ENCODE data around the gene ZMPSTE24.

ZMPSTE24 gene

GRCh38 chr1:40256401-40257084 is 1.5 kb upstream of the ZMPSTE24 start:
- FAIRE-seq (no peak), DNase-seq (ENCODE audit: extremely low spot score, insufficient read length, low read depth) (no peak)

DNA sequence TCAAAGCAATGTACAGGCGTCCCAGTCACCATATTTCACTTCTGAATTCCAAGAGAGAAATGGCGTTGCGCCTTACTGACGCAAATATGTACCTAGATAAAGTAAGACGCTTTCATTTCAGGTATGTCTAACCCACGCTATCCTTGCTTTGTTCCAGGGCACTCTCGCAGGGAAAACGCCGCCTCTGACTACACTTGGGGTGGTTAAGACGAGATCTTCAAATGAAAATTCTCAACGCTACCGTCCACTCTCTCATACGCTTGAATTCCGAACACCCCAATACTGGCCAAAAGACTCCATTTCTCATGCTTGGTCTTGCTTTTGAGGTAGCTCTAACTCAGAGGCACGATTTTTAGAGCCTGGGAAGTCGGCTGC is 736 bp upstream of the ZMPSTE24 start:
- DNase-seq (ENCODE audit: extremely low spot score, insufficient read length, low read depth) (no peak), FAIRE-seq (no peak)

- no peak for DNase-seq (ENCODE audit: extremely low spot score, insufficient read length, low read depth)
- no peak for FAIRE-seq
Observed at GRCh38 chr1:40258445-40258769, 371 bp downstream of the ZMPSTE24 start.

- no peak for DNase-seq (ENCODE audit: extremely low spot score, insufficient read length, low read depth)
- FAIRE-seq = no peak
Observed at GRCh38 chr1:40264354-40264781, 6.3 kb downstream of the ZMPSTE24 start.

GRCh38 chr1:40265298-40265697 is 7.3 kb downstream of the ZMPSTE24 start:
- no peak for FAIRE-seq
- DNase-seq (ENCODE audit: extremely low spot score, insufficient read length, low read depth) = no peak

DNA sequence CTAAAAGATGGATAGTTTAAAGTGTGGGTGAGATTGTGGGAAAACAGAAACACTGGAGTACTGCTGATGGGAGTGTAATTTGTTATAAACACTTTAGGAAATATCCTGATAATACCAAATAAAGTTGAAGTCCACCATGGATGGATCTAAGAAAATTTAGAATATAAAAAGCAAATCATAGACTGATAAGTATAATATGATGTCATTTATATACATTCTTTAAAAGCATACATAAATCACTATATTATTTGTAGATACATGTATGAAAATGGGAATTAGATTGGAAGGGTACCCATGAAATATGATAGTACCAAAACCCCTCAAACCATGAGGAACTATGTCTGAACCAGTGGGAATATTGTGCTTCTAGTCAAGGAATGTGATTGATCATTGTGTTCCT is 7.9 kb downstream of the ZMPSTE24 start:
- DNase-seq (ENCODE audit: extremely low spot score, insufficient read length, low read depth) (no peak), FAIRE-seq (no peak)

- DNase-seq (ENCODE audit: extremely low spot score, insufficient read length, low read depth) (no peak), FAIRE-seq (no peak)
Observed at GRCh38 chr1:40266786-40267535, 8.9 kb downstream of the ZMPSTE24 start.

DNA sequence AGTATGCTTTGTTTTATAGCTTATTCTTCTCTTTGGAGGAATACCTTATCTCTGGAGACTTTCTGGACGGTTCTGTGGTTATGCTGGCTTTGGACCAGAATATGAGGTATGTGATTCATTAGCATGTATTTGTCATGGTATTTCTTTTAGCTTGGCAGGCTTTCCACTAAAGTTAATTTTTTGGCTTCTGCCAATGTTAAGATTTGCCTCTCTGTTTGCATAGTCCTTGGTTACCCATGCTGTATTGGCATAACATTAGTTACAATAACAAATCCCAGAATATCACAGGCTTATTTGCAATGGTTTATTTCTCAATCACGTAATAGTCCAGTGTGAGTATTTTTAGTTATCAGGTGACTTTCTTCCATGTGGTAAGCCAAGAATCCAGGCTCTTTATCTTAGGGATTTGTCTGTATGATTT is 9.7 kb downstream of the ZMPSTE24 start:
- DNase-seq (ENCODE audit: extremely low spot score, insufficient read length, low read depth) (no peak), FAIRE-seq (no peak)

DNA sequence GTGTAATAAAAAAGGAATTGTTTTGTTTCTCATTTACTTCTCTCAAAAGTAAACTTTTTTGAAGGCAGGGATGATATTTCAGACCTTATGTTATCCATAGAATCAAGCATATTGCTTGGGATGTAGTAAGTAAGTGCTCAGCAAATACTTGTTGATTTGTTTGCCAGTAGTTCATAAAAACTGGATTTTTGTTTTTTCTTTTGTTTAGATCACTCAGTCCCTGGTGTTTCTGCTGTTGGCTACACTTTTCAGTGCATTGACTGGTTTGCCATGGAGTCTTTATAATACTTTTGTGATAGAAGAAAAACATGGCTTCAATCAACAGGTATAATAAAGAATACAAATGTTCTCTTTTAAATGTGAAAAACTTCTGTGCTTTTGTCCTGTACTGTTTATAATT is 10.2 kb downstream of the ZMPSTE24 start:
- no peak for FAIRE-seq

GRCh38 chr1:40270152-40270834 is 12.3 kb downstream of the ZMPSTE24 start:
- DNase-seq (ENCODE audit: extremely low spot score, insufficient read length, low read depth) (no peak), FAIRE-seq (no peak)

More for the DNA sequence above, 10.2 kb downstream of the ZMPSTE24 start:
- DNase-seq (ENCODE audit: extremely low spot score, insufficient read length, low read depth) = no peak

DNA sequence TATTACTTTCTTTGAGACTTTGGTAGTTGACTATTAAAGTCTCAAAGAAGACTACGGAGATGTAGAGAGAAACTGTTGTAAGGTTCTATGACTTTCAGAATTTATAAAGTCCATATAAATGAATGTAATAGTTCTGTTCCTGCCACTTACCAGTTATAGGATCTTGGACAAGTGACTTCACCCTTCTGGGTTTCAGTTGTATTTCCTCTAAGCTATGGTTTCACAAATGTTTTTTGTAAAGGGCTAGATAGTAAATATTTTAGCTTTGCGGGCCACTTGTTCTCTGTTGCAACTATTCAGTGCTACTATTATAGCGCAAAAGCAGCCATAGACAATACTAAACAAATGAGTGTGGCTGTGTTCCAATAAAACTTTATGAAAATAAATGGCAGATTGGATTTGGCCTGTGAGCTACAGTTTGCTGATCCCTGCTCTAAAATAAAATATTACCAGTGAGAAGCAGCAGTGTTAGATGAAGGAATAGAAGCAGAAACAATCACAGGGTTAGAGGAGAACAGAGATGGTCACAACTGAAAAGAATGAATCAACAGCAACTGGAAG is 14.7 kb downstream of the ZMPSTE24 start:
- DNase-seq (ENCODE audit: extremely low spot score, insufficient read length, low read depth) = no peak
- no peak for FAIRE-seq

GRCh38 chr1:40273547-40274166 is 15.6 kb downstream of the ZMPSTE24 start:
- FAIRE-seq (no peak), DNase-seq (ENCODE audit: extremely low spot score, insufficient read length, low read depth) (no peak)

- DNase-seq (ENCODE audit: extremely low spot score, insufficient read length, low read depth) = no peak
- no peak for FAIRE-seq
Observed at GRCh38 chr1:40274331-40274730, 16.3 kb downstream of the ZMPSTE24 start.

DNA sequence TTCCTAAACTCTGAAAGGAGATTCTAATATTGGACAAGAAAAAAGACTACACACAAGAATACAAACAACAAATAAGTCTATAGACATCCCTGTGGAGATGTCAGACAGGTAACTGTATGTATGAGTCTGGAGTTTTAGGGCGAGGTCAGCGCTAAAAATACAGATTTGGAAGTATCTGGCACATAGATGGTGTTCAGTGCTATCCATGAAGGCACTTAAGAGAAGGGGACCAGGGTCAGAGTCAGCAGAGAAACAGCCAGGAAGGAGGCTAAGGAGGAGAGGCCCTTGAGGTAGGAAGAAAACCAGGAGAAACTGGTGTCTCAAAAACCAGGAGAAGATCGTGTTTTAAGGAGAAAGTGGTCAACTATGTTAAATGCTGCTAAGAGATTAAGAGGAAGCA is 18.1 kb downstream of the ZMPSTE24 start:
- FAIRE-seq (no peak), DNase-seq (ENCODE audit: extremely low spot score, insufficient read length, low read depth) (no peak)

GRCh38 chr1:40281853-40282252 is 23.8 kb downstream of the ZMPSTE24 start:
- DNase-seq (ENCODE audit: extremely low spot score, insufficient read length, low read depth) (no peak), FAIRE-seq (no peak)

- FAIRE-seq = no peak
- DNase-seq (ENCODE audit: extremely low spot score, insufficient read length, low read depth) = no peak
Observed at GRCh38 chr1:40291293-40291692, 33.3 kb downstream of the ZMPSTE24 start.

DNA sequence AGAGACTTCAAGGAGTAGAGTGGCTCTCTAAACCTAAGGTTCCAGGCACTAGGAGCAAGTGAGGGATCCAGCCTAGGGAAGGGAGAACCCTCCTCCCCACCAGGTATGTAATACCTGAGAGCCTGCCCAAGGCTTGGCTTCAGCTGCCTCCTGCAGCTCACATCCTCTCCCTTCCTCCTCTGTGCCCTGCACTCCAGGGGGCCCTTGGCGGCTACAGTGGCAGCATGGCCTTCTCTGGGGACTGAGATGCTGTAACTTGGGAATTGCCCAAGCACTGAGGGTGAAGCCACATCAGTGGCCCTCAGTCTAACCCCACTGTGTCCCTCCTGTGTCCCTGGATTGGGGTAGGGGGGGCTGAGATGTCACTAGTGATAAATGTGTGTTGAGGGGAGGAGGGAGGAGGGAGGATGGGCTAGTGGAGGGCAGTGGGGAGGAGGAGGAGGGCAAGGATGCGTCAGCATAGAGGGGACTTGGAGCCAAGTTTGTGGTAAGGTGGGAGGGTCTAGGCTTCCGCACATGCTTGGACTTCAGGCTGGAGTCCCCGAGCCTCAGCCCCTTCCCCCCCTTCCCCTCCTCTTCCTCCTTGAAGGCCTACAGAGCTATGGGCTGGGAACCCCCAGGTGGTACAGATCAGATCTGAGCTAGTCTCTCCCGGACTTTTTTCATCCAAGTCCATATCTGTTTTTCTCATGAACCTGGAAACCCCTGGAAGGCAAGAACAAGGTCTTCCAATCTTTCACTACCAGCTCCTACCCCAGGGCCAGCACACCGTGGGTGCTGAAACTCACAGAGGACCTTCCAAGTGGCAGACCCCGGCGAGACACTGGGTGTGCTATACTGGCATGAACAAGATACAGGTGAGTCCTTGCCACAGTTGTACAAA is 41.6 kb downstream of the ZMPSTE24 start:
- FAIRE-seq = no peak
- no peak for DNase-seq (ENCODE audit: extremely low spot score, insufficient read length, low read depth)

- FAIRE-seq = no peak
- DNase-seq (ENCODE audit: extremely low spot score, insufficient read length, low read depth) = no peak
Observed at GRCh38 chr1:40300249-40300567, 42.2 kb downstream of the ZMPSTE24 start.

GRCh38 chr1:40300651-40301050 is 42.6 kb downstream of the ZMPSTE24 start:
- DNase-seq (ENCODE audit: extremely low spot score, insufficient read length, low read depth) (no peak), FAIRE-seq (no peak)

DNA sequence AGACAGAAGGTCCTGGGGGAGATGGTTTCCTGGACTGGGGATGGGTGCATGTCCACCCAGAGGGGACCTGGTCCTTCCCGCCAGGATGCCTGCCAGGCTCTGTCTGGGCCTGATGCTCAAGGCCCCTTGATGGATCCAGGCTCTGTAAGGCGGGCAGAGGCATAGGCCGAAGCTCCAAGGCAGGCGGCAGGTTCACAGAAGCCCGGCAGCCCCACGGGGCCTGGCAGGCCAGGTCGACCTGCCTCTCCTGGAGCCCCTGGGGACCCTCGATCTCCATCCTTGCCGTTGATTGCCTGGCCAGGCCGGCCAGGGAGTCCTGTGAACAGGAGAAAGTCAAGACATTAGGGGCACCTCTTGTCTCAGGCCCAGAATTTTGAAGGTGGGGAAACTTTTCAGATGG is 43.0 kb downstream of the ZMPSTE24 start:
- FAIRE-seq (no peak), DNase-seq (ENCODE audit: extremely low spot score, insufficient read length, low read depth) (no peak)
